Activated CD4-positive, alpha-beta T cell treated with anti-CD3 and anti-CD28 coated beads, Interleukin-2, amount 10 ng/mL, durations not matched to agents 7 days and 5 days (primary cell): ENCODE results near the gene OR4F3. TPM values are rescaled to one million over a fixed set of nuclear protein-coding genes. Genes with fewer than 3 reads are reported as not detected.
"Not testable (repeated sequence)": the region's sequence is repeated elsewhere in the genome, so short reads cannot be mapped to it uniquely, and the experiment has no call there.

Experiments
- CTCF ChIA-PET: fragments of 350-600 bp; sonication (Branson Sonifier 250); formaldehyde crosslinking; loops from one replicate; lab custom pipeline; 2021; ENCODE audit warnings: antibody characterized with exemption; lab: Charles Lee
- POLR2A ChIA-PET: fragments of 350-600 bp; sonication (Branson Sonifier 250); formaldehyde crosslinking; loops from one replicate; lab custom pipeline; 2021; ENCODE audit warnings: antibody characterized with exemption; lab: Charles Lee
- DNase-seq: peaks from one replicate; pipeline ENCODE4 v3.0.0-alpha.2; 2020
- H3K27ac Mint-ChIP-seq: one replicate; pipeline ENCODE4 v1.8.0; 2021; ENCODE audit warnings: mild to moderate bottlenecking, moderate library complexity, mixed read lengths
- H3K27me3 Mint-ChIP-seq: one replicate; pipeline ENCODE4 v1.8.0; 2021; ENCODE audit warnings: mixed read lengths
- H3K36me3 Mint-ChIP-seq: one replicate; pipeline ENCODE4 v1.8.0; 2021; ENCODE audit warnings: low read depth, mixed read lengths
- H3K4me1 Mint-ChIP-seq: one replicate; pipeline ENCODE4 v1.8.0; 2021; ENCODE audit warnings: mixed read lengths
- H3K4me3 Mint-ChIP-seq: one replicate; pipeline ENCODE4 v1.8.0; 2021; ENCODE audit warnings: mild to moderate bottlenecking, moderate library complexity, mixed read lengths
- H3K9me3 Mint-ChIP-seq: one replicate; pipeline ENCODE4 v1.8.0; 2021; ENCODE audit warnings: mixed read lengths
- total RNA-seq, 2 experiments: library from RNA; stranded (reverse); gene quantifications; one replicate each; pipeline ENCODE4 v1.2.3, GENCODE V29; 2021

OR4F3 gene
- total RNA-seq: not detected

GRCh38 chr5:181366968-181367367 lies at the start of gene OR4F3:
Gene OR4F3, plus strand, starts transcription at chr5:181367268.
- H3K4me3 Mint-ChIP-seq, POLR2A ChIA-PET, H3K36me3 Mint-ChIP-seq, CTCF ChIA-PET, H3K27me3 Mint-ChIP-seq, H3K4me1 Mint-ChIP-seq, H3K9me3 Mint-ChIP-seq, H3K27ac Mint-ChIP-seq, DNase-seq: not testable (repeated sequence)

Other genes with a start within 250 kb of the OR4F3 start
- not detected for gene OR2V1, start 236.1 kb upstream of the OR4F3 start, total RNA-seq
- not detected for gene OR2V2, start 219.7 kb upstream of the OR4F3 start, total RNA-seq
- gene TRIM7, start 162.1 kb upstream of the OR4F3 start, total RNA-seq: under 1 TPM; 0.29 to 0.84 TPM
- gene TRIM41, start 144.0 kb upstream of the OR4F3 start, total RNA-seq: 10 to 100 TPM; 34.7 to 36.9 TPM
- gene RACK1, start 123.4 kb upstream of the OR4F3 start, total RNA-seq: 1,000 to 10,000 TPM; 1,823 to 2,207 TPM
- 10 to 100 TPM; 29.6 to 29.9 TPM for gene TRIM52, start 106.1 kb upstream of the OR4F3 start, total RNA-seq